GM12891 (cell line): Measurements from ENCODE around the gene NDUFA11.

ENCODE experiments used
- POLR2A ChIP-seq: IDR thresholded peaks from 2 replicates; pipeline ENCODE4 v1.6.1; 2011; ENCODE audit warnings: low read depth, low read length, control low read depth
- POLR2AphosphoS5 ChIP-seq: IDR thresholded peaks from 2 replicates; pipeline ENCODE4 v1.6.1; 2011; ENCODE audit warnings: low read depth, low read length, control low read depth

DNA sequence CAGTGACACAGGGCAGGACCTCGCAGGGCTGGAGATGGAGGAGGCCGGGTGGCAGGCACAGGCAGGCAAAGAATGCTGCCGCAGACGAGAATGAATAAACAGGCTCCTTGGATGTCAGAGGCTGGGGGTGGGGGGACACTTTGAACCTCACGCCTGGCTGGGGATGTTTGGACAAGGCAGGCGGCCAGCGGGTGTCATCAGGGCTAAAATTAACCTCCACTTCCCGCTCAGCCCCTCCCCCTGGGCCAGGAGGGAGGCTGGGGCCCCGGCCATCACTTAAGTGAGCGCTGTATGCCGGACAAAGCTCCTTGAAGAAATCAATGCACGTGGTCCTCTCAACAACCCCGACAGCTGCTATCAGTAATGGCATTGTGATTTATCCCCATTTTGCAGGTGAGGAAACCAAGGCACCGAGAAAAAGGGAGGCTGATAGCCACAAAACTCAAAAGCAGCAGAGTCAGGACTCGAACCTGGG, 22.9 kb downstream of the NDUFA11 start:
- TF ChIP-seq POLR2A (no peak), POLR2AphosphoS5 (no peak)
